ENCODE measurements around the gene KLF9.
"Not testable (repeated sequence)": the region's sequence is repeated elsewhere in the genome, so short reads cannot be mapped to it uniquely, and the experiment has no call there.

Gene KLF9

GRCh38 chr9:70403618-70404025, 10.8 kb downstream of the KLF9 start:
- DNase-seq (ENCODE audit: low read depth): no peak

- no peak for DNase-seq (ENCODE audit: low read depth)
These were observed 11.3 kb downstream of the KLF9 start for GRCh38 chr9:70403166-70403565.

GRCh38 chr9:70402213-70402612, 12.2 kb downstream of the KLF9 start:
- no peak for DNase-seq (ENCODE audit: low read depth)

- not testable (repeated sequence) for DNase-seq (ENCODE audit: low read depth)
These were observed 13.2 kb downstream of the KLF9 start for GRCh38 chr9:70401241-70401640.

DNA sequence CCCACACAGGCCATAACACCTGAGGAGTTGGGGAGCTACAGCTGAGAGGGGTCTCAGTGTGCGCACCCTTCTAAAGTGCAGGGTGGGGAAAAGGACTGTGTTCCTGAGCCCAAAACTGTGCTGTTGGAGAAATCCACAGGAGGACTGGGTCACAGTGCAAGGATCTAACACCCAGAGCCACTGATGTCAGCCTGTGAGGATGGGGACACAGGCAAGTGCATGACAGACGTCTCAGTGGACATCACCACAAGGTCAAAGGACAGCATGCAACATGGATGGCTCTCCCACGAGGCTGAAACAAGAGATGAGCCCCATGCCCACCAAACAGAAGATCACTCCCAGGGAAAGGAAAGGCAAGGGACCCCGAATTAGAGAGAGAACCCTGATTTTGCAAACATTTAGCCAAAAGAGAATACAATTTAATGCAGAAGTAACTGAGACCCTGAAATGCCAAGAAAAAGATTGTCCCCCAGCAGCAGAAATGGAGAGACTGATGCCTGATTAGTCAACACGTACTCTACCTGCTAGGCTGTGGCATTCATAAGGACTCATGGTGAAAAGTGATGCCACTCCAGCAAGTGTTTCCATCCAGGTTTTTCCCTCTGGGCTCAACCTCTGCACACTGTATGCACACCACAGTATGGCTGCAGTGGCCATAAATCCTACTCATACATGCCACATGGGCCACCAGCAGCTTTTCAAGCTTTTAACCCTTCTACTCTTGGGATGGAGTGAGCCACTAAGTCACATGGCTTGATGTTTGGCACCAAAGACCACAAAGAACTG, 14.2 kb downstream of the KLF9 start:
- DNase-seq (ENCODE audit: low read depth): no peak

DNA sequence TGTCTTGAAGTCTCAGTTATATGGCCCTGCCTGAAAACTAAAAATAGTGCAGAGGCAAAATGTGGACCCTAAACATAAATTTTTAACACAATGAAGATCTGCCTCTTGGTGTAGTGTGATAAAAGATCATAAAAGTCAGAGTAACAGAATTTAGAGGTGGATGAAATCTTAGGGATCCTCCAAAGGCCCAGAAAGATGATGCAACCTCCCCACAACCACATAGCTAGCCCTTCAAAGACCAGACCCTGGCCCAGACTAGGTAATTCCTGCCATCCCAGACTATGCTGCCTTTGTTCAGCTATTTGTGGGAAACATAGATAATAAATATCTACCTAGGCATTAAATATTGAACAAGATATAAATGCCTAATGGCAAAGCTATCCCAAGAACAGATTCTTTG, 15.3 kb downstream of the KLF9 start:
- no peak for DNase-seq (ENCODE audit: low read depth)

DNA sequence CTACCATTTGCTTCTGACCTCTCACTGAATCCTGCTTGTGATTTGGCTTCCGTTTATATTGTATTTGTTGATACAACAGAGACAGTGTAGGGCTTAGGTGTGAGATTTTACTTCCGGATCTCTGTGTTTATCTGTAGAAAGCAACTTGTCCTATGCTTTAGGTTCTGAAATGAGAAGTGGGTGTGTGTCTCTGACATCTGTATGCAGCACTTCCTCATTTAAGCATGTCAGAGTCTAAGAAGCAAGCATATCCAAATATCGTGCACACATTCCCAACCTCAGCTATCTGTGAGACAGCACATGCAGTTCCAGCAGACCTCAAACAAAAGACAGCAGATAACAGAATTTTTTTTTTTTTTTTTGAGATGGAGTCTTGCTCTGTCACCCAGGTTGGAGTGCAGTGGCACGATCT, 16.3 kb downstream of the KLF9 start:
- DNase-seq (ENCODE audit: low read depth): no peak

DNA sequence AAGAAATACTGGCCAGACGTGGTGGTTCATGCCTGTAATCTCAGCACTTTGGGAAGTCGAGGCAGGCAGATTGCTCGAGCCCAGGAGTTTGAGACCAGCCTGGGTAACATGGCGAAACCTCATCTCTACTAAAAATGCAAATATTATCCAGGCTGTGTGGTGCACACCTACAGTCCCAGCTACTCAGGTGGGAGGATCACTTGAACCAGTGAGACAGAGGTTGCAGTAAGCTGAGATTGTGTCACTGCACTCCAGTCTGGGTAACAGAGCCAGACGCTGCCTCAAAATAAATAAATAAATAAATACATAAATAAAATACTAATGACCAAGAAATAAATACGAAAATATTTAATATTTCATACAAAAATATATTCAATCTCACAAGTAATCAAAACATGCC, 18.8 kb downstream of the KLF9 start:
- DNase-seq (ENCODE audit: low read depth): no peak

DNA sequence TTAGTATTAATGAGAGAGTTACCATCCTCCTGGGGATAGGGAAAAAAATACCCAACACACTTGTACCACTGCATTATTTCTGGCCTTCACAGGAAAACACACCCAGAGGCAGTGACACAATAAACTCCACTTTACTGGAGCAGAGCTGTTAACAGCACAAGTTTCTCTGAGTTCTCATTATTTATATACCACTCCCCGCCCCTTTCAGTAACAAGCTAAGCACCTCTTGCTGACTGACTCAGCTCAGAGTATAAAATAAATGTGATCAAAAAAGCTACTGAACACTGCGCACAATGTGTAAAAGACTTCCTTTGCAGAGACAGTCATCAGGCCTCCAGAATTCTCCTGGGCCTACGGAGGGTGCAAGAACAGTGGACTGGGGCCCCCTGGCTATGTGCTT, 21.6 kb downstream of the KLF9 start:
- DNase-seq (ENCODE audit: low read depth): no peak

DNA sequence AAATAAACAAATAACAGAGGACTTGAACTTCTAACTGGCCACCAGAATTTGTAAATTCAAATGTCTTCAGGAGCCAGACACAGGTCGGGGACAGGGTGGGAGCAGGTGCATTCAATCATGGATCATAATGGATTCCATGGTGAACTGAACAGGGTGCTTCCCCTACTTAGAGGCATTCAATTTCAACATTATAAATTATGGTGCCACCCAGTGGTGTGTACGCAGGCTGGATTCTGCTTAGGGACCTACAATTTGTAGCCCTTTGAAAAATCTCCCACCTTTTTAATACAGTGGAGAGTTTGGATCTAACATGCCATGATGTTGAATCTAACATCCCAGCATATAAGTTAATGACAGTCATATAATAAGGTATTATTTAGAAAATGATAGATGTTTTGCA, 22.3 kb downstream of the KLF9 start:
- no peak for DNase-seq (ENCODE audit: low read depth)

- DNase-seq (ENCODE audit: low read depth): no peak
These were observed 23.5 kb downstream of the KLF9 start for GRCh38 chr9:70390933-70391341.

- no peak for DNase-seq (ENCODE audit: low read depth)
These were observed 24.7 kb downstream of the KLF9 start for GRCh38 chr9:70389621-70390266.

GRCh38 chr9:70389188-70389587, 25.3 kb downstream of the KLF9 start:
- no peak for DNase-seq (ENCODE audit: low read depth)

DNA sequence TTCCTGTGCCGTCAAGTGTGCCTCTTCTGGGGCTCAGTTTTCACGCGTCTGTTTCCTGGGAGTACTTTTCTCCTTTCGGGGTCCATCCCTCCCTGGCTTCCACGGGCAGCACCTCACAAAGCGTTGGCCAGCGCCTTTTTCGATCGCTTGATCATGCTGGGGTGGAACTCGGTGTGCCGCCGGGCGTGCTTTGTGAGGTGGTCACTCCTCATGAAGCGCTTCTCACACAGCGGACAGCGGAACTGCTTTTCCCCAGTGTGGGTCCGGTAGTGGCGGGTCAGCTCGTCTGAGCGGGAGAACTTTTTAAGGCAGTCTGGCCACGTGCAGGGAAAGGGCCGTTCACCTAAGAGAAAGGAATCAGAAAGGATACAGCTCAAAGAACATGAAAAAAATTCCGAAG, 26.8 kb downstream of the KLF9 start:
- no peak for DNase-seq (ENCODE audit: low read depth)

GRCh38 chr9:70385426-70385825, 29.0 kb downstream of the KLF9 start:
- DNase-seq (ENCODE audit: low read depth): no peak

GRCh38 chr9:70382709-70383605, 31.5 kb downstream of the KLF9 start:
- no peak for DNase-seq (ENCODE audit: low read depth)

DNA sequence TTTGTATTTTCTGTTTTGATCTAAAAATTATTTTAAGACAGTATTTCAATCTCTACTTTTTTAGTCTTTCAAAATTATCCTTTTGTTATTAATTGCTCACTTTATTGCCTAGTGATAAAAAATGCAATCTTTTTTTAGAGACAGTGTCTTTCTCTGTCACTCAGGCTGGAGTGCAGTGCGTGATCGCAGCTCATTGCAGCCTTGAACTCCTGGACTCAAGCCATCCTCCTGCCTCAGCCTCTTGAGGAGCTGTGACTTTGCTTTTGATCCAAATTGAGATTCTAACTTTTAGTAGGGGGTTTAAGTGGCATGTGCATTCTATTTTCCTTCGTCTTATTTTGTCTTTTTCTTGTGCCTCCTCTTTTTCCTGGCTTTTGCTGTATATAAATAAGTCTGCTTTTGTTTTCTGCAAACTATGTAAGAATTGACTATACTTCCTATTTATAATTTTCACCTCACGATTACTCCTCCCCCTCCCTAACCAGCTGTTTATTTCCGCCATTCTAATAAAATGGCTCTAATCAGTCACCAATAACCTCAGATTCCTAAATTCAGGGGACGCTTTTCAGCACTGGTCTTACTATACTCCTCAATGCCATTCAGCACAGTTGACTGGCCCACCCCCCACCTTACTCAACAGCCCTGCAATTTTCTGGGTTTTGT, 32.3 kb downstream of the KLF9 start:
- no peak for DNase-seq (ENCODE audit: low read depth)

DNA sequence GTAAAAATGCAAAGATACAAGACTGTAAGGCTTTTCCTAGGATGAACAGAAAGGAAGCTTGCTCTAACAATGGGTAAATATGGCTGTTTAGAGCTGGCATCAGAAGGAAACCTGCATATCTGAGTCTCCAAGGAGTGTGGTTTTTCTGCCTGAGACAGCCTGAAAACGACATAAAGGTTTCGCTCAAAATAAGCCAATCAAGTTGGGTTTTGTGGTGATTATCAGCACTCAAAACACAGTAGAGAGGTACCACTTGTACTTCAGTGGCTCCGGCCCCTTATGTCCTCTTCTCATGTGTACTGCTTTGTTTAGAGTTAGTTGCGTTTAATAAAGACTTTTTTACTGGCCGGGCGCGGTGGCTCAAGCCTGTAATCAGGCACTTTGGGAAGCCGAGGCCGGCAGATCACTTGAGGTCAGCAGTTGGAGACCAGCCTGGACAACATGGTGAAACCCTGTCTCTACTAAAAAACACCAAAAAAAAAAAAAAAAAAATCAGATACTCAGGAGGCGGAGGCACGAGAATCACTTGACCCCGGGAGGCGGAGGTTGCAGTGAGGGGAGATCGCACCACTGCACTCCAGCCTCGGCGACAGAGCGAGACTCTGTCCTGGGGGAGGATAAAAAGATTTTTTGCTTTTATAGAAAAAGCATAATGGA, 39.4 kb downstream of the KLF9 start:
- no peak for DNase-seq (ENCODE audit: low read depth)

DNA sequence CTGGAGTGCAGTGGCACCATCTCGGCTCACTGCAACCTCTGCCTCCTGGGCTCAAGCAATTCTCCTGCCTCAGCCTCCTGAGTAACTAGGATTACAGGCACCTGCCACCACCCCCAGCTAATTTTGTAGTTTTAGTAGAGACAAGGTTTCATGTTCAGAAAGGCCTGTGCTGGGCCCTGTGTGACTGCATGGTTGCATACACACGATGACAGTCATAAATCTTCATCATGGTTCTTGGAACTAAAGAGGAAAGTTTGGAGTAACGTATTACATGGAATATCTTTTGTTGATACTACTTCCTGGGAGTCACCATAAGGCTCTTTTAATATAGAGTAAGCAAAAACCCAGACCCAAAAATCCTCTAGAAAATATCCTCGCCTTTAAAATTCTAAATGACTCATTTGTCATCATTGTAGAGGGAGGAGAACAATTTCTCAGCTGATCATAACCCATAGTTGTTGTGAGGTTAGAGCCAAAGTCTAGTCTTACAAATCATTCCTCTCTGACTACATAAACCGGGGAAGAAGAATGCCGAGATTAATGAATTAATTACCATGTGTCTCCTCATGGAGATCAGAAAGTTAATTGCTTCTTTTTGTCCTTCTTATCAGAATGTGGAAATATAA, 47.0 kb downstream of the KLF9 start:
- DNase-seq (ENCODE audit: low read depth): no peak

DNA sequence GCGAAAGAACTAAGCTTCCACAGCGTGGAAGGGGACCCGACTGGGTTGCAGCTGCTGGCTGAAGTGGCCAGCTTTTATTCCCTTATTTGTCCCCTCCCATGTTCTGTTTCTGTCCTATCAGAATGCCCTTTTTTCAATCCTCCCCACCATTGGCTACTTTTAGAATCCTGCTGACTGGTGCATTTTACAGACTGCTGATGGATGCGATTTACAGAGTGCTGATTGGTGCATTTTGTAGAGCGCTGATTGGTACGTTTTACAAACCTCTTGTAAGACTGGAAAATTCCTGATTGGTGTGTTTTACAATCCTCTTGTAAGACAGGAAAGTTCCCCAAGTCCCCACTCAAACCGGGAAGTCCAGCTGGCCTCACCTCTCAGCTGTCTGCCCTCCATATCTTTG, 50.7 kb downstream of the KLF9 start:
- DNase-seq (ENCODE audit: low read depth): no peak

GRCh38 chr9:70362952-70363351, 51.5 kb downstream of the KLF9 start:
- no peak for DNase-seq (ENCODE audit: low read depth)

All from fibroblast of the conjunctiva (primary cell).